Stimulated activated CD4-positive, alpha-beta T cell treated with anti-CD3 and anti-CD28 coated beads, Interleukin-12 subunit alpha, Interleukin-12 subunit beta, amount 100 ng/mL, for 48 hours (primary cell): ENCODE measurements around the gene MRPL4.
"Not testable (repeated sequence)": the region's sequence is repeated elsewhere in the genome, so short reads cannot be mapped to it uniquely, and the experiment has no call there.

Experiments used
- DNase-seq, 3 donors: peaks; one replicate each; pipeline ENCODE4 v3.0.0-alpha.2; 2020; ENCODE audit warnings: low read depth in 2 of 3, low spot score in 1 of 3

MRPL4 gene

GRCh38 chr19:10230173-10230860, 21.7 kb upstream of the MRPL4 start:
- peak in 2 of 3 donors; percentile 22 to 54 for DNase-seq

- DNase-seq: peak; percentile 44 to 66 (median 48)
These were observed 21.0 kb upstream of the MRPL4 start, which contains the start of gene S1PR2 for GRCh38 chr19:10230861-10231611. Gene S1PR2 (minus strand): TSS chr19:10231331. CDS start chr19:10224905, 6,426 bp downstream.

GRCh38 chr19:10231612-10232228, 20.3 kb upstream of the MRPL4 start:
- DNase-seq: no peak

GRCh38 chr19:10233946-10234345, 18.1 kb upstream of the MRPL4 start:
- DNase-seq: no peak

GRCh38 chr19:10235003-10235402, 17.0 kb upstream of the MRPL4 start:
- DNase-seq: no peak

GRCh38 chr19:10235409-10235808, 16.6 kb upstream of the MRPL4 start:
- DNase-seq: not testable (repeated sequence)

GRCh38 chr19:10237702-10238101, 14.3 kb upstream of the MRPL4 start:
- DNase-seq: no peak

- no peak for DNase-seq
These were observed 13.7 kb upstream of the MRPL4 start for GRCh38 chr19:10238172-10238783.

- DNase-seq: not testable (repeated sequence)
These were observed 10.1 kb upstream of the MRPL4 start for GRCh38 chr19:10241826-10242449.

- DNase-seq: no peak
These were observed 8.4 kb upstream of the MRPL4 start for GRCh38 chr19:10243606-10244005.

- no peak for DNase-seq
These were observed 6.7 kb upstream of the MRPL4 start for GRCh38 chr19:10245189-10245939.

GRCh38 chr19:10246511-10246910, 5.5 kb upstream of the MRPL4 start:
- no peak for DNase-seq

- no peak for DNase-seq
These were observed 693 bp downstream of the MRPL4 start for GRCh38 chr19:10252707-10253106.

- no peak for DNase-seq
These were observed 2.2 kb downstream of the MRPL4 start for GRCh38 chr19:10254244-10254643.

GRCh38 chr19:10255358-10255757, 3.3 kb downstream of the MRPL4 start:
- no peak for DNase-seq

GRCh38 chr19:10256551-10256950, 4.5 kb downstream of the MRPL4 start:
- no peak for DNase-seq

GRCh38 chr19:10256970-10257615, 5.1 kb downstream of the MRPL4 start:
- DNase-seq: no peak

GRCh38 chr19:10258080-10258710, 6.2 kb downstream of the MRPL4 start:
- DNase-seq: no peak

GRCh38 chr19:10259162-10259905, 7.3 kb downstream of the MRPL4 start:
- peak; percentile 93 to 96 (median 94) for DNase-seq
